Chondrocyte (in vitro differentiated cells): ENCODE measurements around the gene CCDC14. TPM values are rescaled to one million over a fixed set of nuclear protein-coding genes. Genes with fewer than 3 reads are reported as not detected.
"Not testable (repeated sequence)": the region's sequence is repeated elsewhere in the genome, so short reads cannot be mapped to it uniquely, and the experiment has no call there.

ENCODE experiments used
- DNase-seq: peaks from one replicate; pipeline ENCODE4 v3.0.0; 2021; ENCODE audit warnings: mixed read lengths, low spot score
- H3K27ac Mint-ChIP-seq: one replicate; pipeline ENCODE4 v1.8.0; 2021; ENCODE audit warnings: mild to moderate bottlenecking, moderate library complexity, mixed read lengths; ENCODE audit not compliant: unreplicated experiment
- H3K27me3 Mint-ChIP-seq: 2 replicates; pipeline ENCODE4 v1.8.0; 2021; ENCODE audit warnings: low read depth, mixed read lengths
- H3K36me3 Mint-ChIP-seq: 2 replicates; pipeline ENCODE4 v1.8.0; 2021; ENCODE audit warnings: low read depth, mixed read lengths
- H3K4me1 Mint-ChIP-seq: 2 replicates; pipeline ENCODE4 v1.8.0; 2021; ENCODE audit warnings: low read depth, mild to moderate bottlenecking, mixed read lengths
- H3K4me3 Mint-ChIP-seq: one replicate; pipeline ENCODE4 v1.8.0; 2021; ENCODE audit warnings: mild to moderate bottlenecking, moderate library complexity, mixed read lengths; ENCODE audit not compliant: unreplicated experiment
- H3K9me3 Mint-ChIP-seq: 2 replicates; pipeline ENCODE4 v1.8.0; 2021; ENCODE audit warnings: low read depth, mixed read lengths
- long read RNA-seq: library from polyadenylated mRNA; stranded (forward); transcript quantifications from one replicate; pipeline ENCODE4 v2.0.0, GENCODE V29; 2021
- total RNA-seq: library from RNA; stranded (reverse); gene quantifications from 3 replicates; pipeline ENCODE4 v1.2.1, GENCODE V29; 2021
- TF ChIP-seq, protein P1 (sequence below): fragments of 200-600 bp; sonication (generic); IDR thresholded peaks from 2 replicates; pipeline ENCODE4 v1.5.0; 2021; ENCODE audit warnings: antibody characterized with exemption, mild to moderate bottlenecking, moderate library complexity

CCDC14 gene, protein sequence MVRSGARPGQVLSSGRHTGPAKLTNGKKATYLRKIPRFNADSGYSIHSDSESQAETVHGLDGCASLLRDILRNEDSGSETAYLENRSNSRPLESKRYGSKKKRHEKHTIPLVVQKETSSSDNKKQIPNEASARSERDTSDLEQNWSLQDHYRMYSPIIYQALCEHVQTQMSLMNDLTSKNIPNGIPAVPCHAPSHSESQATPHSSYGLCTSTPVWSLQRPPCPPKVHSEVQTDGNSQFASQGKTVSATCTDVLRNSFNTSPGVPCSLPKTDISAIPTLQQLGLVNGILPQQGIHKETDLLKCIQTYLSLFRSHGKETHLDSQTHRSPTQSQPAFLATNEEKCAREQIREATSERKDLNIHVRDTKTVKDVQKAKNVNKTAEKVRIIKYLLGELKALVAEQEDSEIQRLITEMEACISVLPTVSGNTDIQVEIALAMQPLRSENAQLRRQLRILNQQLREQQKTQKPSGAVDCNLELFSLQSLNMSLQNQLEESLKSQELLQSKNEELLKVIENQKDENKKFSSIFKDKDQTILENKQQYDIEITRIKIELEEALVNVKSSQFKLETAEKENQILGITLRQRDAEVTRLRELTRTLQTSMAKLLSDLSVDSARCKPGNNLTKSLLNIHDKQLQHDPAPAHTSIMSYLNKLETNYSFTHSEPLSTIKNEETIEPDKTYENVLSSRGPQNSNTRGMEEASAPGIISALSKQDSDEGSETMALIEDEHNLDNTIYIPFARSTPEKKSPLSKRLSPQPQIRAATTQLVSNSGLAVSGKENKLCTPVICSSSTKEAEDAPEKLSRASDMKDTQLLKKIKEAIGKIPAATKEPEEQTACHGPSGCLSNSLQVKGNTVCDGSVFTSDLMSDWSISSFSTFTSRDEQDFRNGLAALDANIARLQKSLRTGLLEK
- total RNA-seq: 23.9 to 34.5 TPM (median 25.4 TPM) in 3 replicates
- long read RNA-seq, transcript CCDC14-203 (13 exons, 2,962 nt): major isoform, 6 of 18 reads
- long read RNA-seq, partial matches to known transcripts: 2 of 18 reads
- long read RNA-seq, other reads (novel, unspliced or antisense): 10 of 18 reads

DNA sequence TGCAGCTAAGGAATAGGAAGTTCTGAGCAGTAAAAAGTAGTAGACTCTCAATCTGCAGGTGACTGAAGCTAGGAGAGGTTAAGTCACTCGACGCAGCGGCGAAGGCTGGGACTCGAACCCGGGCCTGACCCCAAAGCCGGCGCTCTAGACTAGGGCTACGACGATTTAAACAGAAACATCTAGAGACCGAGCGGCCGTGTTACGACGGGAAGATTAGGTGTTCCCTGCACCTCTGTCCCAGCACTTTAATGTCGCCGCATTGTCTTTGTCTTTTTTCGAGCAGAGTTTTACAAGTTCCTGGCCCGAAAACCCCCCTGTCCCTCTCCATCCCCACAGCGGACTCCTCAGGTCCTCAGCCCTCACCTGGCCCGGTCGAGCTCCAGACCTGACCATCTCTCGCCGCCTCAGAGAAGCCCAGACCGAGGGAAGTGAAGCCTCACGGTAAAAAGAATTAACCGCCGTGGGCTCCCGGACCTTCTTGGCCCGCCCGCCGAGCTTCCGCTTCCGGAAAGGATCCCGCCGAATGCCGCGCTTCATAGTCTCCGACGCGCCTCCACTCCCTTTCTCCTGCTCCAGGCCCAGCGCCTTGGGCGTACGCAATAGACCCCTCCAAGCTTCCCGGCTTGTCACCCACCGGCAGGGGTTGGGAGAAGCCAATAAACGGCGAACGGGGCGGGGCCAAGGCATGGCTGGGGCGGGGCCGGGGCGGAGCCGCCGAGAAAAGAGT is at the start of gene CCDC14:
CCDC14 (minus strand) TSS at position 449 of the 727 bp plus-strand sequence; CDS start at position 393, 56 bp downstream.
- Mint-ChIP-seq H3K36me3 (no peaks in the 10 kb centered on the region), H3K4me1 (peaks cover 29% of the 10 kb centered on the region), H3K4me3 (peak within 1 kb of the TSS; percentile 95), H3K27ac (peak within 1 kb of the TSS; percentile 95), H3K27me3 (peaks cover 3% of the 10 kb centered on the region), H3K9me3 (no peaks in the 10 kb centered on the region)
- peak; percentile 98 for DNase-seq
- TF ChIP-seq, protein P1, sequence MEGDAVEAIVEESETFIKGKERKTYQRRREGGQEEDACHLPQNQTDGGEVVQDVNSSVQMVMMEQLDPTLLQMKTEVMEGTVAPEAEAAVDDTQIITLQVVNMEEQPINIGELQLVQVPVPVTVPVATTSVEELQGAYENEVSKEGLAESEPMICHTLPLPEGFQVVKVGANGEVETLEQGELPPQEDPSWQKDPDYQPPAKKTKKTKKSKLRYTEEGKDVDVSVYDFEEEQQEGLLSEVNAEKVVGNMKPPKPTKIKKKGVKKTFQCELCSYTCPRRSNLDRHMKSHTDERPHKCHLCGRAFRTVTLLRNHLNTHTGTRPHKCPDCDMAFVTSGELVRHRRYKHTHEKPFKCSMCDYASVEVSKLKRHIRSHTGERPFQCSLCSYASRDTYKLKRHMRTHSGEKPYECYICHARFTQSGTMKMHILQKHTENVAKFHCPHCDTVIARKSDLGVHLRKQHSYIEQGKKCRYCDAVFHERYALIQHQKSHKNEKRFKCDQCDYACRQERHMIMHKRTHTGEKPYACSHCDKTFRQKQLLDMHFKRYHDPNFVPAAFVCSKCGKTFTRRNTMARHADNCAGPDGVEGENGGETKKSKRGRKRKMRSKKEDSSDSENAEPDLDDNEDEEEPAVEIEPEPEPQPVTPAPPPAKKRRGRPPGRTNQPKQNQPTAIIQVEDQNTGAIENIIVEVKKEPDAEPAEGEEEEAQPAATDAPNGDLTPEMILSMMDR: peak; percentile 31

DNA sequence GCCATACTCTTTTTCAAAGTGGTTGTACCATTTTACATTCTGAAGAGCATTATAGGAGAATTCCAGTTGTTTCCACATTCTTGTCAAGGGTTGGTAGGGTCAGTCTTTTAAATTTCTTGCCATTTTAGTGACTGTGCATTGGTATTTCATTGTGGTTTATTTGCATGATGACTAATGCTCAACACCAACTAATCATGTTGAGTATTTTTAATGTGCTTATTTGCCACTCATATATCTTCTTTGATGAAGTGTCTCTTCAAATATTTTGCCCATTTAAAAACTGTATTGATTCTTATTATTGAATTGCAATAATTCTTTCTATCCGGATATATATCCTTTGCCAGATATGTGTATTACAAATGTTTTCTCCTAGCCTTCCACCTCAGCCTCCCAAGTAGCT is 47.3 kb upstream of the CCDC14 start:
- H3K36me3 Mint-ChIP-seq, H3K27me3 Mint-ChIP-seq, H3K9me3 Mint-ChIP-seq, H3K4me3 Mint-ChIP-seq, H3K27ac Mint-ChIP-seq, DNase-seq: not testable (repeated sequence)
- peaks cover 11% of the 10 kb centered on the region for H3K4me1 Mint-ChIP-seq

DNA sequence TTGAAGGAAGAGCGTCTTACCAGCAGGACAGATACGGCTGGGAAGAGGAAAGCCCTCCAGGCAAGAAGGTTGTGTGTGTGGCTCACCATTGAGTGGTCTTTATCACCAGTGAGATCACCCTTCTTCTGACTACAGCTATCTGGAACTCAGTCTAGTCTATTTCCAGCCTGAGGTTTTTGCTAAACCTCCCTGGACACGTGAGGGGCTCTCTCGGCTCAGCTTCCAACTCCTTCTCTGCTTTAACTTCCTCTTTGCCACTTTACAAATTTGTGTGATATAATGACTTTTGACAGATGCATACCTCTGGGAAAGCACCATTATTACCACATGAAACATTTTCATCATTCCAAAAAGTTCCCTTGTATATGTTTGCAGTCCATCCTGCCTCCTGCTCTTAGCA is 46.2 kb upstream of the CCDC14 start:
- H3K36me3 Mint-ChIP-seq: no peaks in the 10 kb centered on the region
- DNase-seq: no peak
- TF ChIP-seq, protein P1: no peak
- H3K9me3 Mint-ChIP-seq: peaks cover 5% of the 10 kb centered on the region
- no peak overlapping the region for H3K27ac Mint-ChIP-seq
- peaks cover 3% of the 10 kb centered on the region for H3K27me3 Mint-ChIP-seq
- H3K4me3 Mint-ChIP-seq: no peak overlapping the region
- H3K4me1 Mint-ChIP-seq: peaks cover 19% of the 10 kb centered on the region

DNA sequence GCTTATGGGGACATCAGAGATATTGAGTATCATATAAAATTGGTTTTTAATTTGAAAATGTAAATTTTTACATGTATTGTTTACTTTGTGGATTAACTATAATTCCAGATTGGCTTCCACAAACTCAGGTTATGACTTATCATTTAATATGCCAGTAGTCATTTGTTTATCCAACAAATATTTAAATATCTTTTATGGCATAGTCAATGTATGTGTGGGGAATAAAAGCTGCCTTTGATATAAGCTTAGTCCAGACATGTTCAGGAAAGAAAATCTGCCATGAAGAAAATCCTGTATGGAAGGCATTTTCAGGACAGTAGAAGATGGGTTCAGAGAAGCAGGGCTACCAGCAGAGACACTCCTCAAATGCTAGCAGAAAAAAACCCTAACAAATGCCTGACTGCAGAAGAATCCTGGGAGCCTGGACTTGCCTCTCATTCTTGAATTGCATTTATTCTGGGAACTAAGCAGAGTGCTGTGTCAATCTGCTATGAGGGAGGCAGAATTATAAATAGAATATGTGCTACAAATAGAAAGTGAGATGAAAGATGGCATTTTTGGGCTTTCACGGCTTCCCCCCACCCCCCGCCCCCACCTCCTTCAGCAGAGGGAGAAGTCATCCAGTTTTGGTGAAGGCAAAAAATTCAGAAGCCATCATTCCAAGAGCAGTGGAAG is 41.5 kb upstream of the CCDC14 start:
- not testable (repeated sequence) for H3K27me3 Mint-ChIP-seq, DNase-seq, H3K4me3 Mint-ChIP-seq, H3K9me3 Mint-ChIP-seq, H3K36me3 Mint-ChIP-seq
- Mint-ChIP-seq H3K27ac (peak overlapping the region; percentile 35), H3K4me1 (peaks cover 26% of the 10 kb centered on the region)

DNA sequence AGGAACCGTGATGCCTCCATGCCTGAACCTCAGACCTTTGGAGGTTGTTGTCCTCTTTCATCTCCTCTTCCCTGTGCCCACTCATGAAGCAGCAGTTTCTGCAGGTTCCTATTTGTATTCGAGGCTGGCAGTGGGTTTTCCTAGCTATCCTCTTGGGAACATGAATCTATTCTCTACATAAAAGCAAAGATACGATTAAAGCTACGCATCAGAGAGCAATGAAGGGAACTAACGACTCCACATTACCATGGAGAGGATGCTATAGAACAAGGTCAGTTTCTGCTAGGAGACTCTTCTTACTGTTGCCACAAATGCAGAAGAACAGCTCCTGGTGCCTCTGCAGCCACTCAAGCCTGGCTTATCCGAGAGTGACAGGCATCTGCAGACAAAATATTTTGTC is 40.3 kb upstream of the CCDC14 start:
- H3K36me3 Mint-ChIP-seq, H3K27ac Mint-ChIP-seq, DNase-seq, H3K4me3 Mint-ChIP-seq, H3K27me3 Mint-ChIP-seq, H3K9me3 Mint-ChIP-seq: not testable (repeated sequence)
- H3K4me1 Mint-ChIP-seq: peaks cover 22% of the 10 kb centered on the region

DNA sequence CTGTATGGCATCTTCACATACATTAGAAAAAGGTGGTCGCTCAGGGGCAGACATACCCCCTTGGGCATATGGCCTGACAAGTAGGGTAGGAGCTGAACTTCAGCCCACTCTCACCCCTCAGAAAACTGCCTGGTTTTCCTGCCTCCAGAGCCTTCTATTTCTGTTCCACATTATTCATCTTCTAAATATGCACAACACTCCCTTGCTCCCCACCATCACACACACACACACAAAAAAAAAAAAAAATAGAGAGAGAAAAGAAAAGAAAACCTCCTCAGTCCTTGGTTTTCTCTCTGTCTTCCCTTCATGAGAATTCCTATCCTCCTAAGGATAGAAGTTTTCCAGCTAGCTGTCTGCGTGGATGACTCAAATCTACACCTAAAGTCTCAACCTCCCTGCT is 36.5 kb upstream of the CCDC14 start:
- Mint-ChIP-seq H3K4me1 (peaks cover 15% of the 10 kb centered on the region), H3K4me3 (no peak overlapping the region), H3K36me3 (no peaks in the 10 kb centered on the region), H3K27ac (peak overlapping the region; percentile 84), H3K9me3 (peaks cover 6% of the 10 kb centered on the region), H3K27me3 (peaks cover 6% of the 10 kb centered on the region)
- TF ChIP-seq, protein P1: no peak
- no peak for DNase-seq
